ENCODE measurements around the gene RHEB. TPM values are rescaled to one million over a fixed set of nuclear protein-coding genes. Genes with fewer than 3 reads are reported as not detected.

Gene RHEB
- total and polyA plus RNA-seq, 8 donors: 28.6 to 65.9 (median 35.8) TPM

DNA sequence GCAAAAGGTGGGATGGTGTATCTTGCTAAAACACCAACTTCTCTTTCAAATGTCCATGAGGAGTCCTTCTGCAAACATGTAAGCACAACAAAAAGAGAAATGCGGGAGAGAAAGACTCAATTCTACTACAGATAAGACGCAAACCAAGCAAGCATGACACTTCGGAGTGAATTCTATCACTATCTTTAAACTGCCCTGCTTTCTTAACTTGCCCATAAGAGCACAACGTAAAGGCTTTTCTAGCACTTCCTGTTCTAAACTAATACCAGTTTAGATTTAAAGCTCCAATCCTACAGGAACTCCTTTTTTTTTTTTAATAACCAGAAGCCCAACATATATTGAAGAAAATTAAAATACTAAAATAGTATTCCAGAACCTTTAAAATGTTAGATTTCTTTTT is 8.4 kb downstream of the RHEB start:
- no peak overlapping the region for H3K27ac ChIP-seq
- H3K4me1 ChIP-seq: peaks cover 10 to 25% (median 13%) of the 10 kb centered on the region in 3 donors
- FAIRE-seq (no peak), DNase-seq (no peak), ATAC-seq (no peak)
- TF ChIP-seq, protein P1, sequence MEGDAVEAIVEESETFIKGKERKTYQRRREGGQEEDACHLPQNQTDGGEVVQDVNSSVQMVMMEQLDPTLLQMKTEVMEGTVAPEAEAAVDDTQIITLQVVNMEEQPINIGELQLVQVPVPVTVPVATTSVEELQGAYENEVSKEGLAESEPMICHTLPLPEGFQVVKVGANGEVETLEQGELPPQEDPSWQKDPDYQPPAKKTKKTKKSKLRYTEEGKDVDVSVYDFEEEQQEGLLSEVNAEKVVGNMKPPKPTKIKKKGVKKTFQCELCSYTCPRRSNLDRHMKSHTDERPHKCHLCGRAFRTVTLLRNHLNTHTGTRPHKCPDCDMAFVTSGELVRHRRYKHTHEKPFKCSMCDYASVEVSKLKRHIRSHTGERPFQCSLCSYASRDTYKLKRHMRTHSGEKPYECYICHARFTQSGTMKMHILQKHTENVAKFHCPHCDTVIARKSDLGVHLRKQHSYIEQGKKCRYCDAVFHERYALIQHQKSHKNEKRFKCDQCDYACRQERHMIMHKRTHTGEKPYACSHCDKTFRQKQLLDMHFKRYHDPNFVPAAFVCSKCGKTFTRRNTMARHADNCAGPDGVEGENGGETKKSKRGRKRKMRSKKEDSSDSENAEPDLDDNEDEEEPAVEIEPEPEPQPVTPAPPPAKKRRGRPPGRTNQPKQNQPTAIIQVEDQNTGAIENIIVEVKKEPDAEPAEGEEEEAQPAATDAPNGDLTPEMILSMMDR (IDR thresholded peaks at IDR 0.05): no peak
- intact Hi-C loops (cut with DNase I): no loop called here
- peaks cover 0 to 2% (median 0%) of the 10 kb centered on the region in 4 donors for H3K9me3 ChIP-seq
- no peaks in the 10 kb centered on the region for H3K36me3 ChIP-seq
- H3K27me3 ChIP-seq: no peaks in the 10 kb centered on the region
- WGBS, 2 donors: 83 to 84% methylated on average over 4 of the region's 4 CpGs
- H3K4me3 ChIP-seq: no peak overlapping the region

DNA sequence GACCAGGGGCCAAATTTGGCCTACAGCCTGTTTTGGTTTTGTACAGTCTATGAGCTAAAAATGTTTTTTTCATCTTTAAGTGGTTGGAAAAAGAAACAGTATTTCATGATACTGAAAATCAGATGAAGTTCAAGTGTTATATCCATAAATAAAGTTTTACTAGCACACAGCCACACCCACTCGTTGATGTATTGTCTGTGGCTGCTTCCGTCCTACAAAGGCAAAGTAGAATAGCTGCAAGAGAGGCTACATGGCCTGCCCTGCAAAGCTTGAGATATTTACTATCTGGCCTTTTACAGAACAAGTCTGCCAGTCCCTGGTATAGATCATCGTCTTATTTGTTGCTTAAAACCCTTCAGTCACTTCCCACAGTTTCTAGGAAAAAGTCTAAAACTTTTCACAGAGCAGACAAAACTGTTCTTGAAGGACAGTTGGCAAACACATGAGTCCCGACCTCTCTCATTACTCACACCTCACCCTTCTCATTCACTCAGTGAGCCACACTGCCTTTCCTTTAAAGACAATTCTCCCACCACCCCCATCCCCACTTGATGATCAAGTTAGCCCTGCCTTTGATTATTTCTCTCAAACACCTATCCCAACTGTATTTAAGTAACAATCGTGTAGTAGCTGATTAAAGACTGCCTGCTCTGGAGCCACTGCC is 9.9 kb downstream of the RHEB start:
- Histone ChIP-seq H3K36me3 (no peaks in the 10 kb centered on the region), H3K4me1 (peaks cover 10 to 17% (median 10%) of the 10 kb centered on the region in 3 donors), H3K9me3 (peaks cover 0 to 2% (median 0%) of the 10 kb centered on the region in 4 donors), H3K4me3 (no peak overlapping the region), H3K27me3 (no peaks in the 10 kb centered on the region), H3K27ac (no peak overlapping the region)
- 69 to 72% methylated on average over 5 of the region's 5 CpGs for WGBS, 2 donors
- FAIRE-seq: no peak
- no peak for DNase-seq
- ATAC-seq: no peak
- TF ChIP-seq, protein P1 (IDR thresholded peaks at IDR 0.05): no peak
- intact Hi-C loops (cut with DNase I): no loop called here

DNA sequence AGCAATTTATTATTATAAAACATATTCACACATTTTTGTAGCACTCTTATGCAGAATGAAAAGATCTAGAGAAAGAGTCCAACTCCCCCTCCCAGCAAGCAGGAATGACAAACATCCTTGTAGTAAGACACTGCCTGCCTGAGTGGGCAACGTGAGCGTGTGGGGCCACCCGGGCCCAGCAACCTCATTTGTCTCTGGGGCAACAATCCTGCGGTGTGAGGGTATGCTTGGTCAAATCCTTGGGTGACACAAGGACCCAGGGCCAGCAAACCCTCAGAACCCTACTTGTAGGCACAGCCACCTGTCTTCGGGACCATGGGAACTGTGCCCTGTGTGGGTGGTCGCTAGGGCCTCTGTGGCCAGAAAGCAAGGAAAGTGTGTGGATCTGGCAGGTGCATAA is 10.7 kb downstream of the RHEB start:
- H3K27ac ChIP-seq: no peak overlapping the region
- H3K9me3 ChIP-seq: no peaks in the 10 kb centered on the region
- no peaks in the 10 kb centered on the region for H3K36me3 ChIP-seq
- DNase-seq: no peak
- H3K27me3 ChIP-seq: no peaks in the 10 kb centered on the region
- TF ChIP-seq, protein P1 (IDR thresholded peaks at IDR 0.05): no peak
- peaks cover 12 to 16% (median 13%) of the 10 kb centered on the region in 3 donors for H3K4me1 ChIP-seq
- ATAC-seq: peak in 1 of 4 donors; percentile 8
- no peak overlapping the region for H3K4me3 ChIP-seq
- FAIRE-seq: no peak
- intact Hi-C loops (cut with DNase I): no loop called here
- 85 to 87% methylated on average over 6 of the region's 6 CpGs for WGBS, 2 donors

DNA sequence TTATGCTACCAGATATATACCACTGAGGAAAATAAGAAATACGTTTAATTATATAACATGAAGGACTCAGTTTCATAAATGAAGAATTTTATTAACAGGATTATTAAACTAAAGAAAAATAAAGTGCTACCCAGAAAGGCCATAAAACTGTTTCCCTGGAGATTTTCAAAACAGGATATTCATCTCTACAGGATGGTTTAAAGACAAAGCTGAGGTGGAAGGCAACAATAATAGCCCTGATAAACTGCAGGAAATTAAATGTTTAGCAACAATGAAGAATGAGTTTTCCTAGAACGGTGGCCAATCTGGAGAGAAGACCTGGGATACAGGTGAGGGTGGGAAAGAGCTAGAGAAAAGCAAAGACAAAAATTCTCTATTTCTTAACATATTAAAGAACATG is 11.9 kb downstream of the RHEB start:
- no peaks in the 10 kb centered on the region for H3K9me3 ChIP-seq
- TF ChIP-seq, protein P1 (IDR thresholded peaks at IDR 0.05): no peak
- WGBS, 2 donors: 58 to 67% methylated on average over 2 of the region's 2 CpGs
- ATAC-seq (no peak), DNase-seq (no peak), FAIRE-seq (no peak)
- no peak overlapping the region for H3K4me3 ChIP-seq
- no peaks in the 10 kb centered on the region for H3K27me3 ChIP-seq
- H3K4me1 ChIP-seq: peaks cover 18 to 22% (median 21%) of the 10 kb centered on the region in 3 donors
- H3K36me3 ChIP-seq: no peaks in the 10 kb centered on the region
- intact Hi-C loops (cut with DNase I): no loop called here
- H3K27ac ChIP-seq: no peak overlapping the region

DNA sequence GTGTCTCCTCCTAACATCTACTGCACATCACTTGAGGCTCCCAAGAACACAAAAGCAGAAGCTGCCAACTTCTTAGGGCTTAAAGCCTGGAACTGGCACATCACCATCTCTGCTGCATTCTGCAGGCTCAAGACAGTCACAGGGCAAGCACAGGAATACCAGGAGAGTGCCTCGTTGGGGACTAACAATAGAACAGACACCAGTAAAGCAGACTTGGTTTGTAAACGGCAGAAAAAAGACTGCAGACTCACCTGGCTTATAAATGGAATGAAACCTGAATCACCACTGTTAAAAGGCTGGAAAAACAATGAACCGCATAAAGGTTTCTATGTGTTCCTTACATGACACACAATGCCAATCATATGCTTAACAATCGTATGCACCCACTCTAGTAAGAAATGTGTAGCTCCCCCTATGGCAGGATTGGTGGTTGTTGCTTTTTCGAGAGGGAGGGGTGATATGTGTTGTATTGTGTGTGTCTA is 12.8 kb downstream of the RHEB start:
- TF ChIP-seq, protein P1 (IDR thresholded peaks at IDR 0.05): no peak
- DNase-seq (no peak), ATAC-seq (no peak), FAIRE-seq (no peak)
- H3K36me3 ChIP-seq: no peaks in the 10 kb centered on the region
- WGBS, 2 donors: 54 to 58% methylated on average over 5 of the region's 5 CpGs
- no peaks in the 10 kb centered on the region for H3K27me3 ChIP-seq
- H3K9me3 ChIP-seq: no peaks in the 10 kb centered on the region
- no peak overlapping the region for H3K27ac ChIP-seq
- H3K4me1 ChIP-seq: peaks cover 13 to 17% (median 14%) of the 10 kb centered on the region in 3 donors
- no peak overlapping the region for H3K4me3 ChIP-seq
- intact Hi-C loops (cut with DNase I): no loop called here

Measured in pancreas (tissue), 10 donors.